ENCODE measurements around the gene TPST1.

- TF ChIP-seq FOSL1 (IDR thresholded peaks at IDR 0.05; ENCODE audit: insufficient read depth, low read depth, low read length) = no peak
- no peak for TF ChIP-seq POLR2A (IDR thresholded peaks at IDR 0.05; ENCODE audit: control extremely low read depth in 1 of 2, low read depth in 2 of 2, low read length in 2 of 2)
- TF ChIP-seq CTCF (IDR thresholded peaks at IDR 0.05; ENCODE audit: control extremely low read depth in 1 of 3, insufficient read depth in 1 of 3, low read depth in 1 of 3, low read length in 3 of 3) = no peak
- TF ChIP-seq BRCA1 (IDR thresholded peaks at IDR 0.05; ENCODE audit: low read depth, low read length) = no peak
- no peak for TF ChIP-seq CBX8 (IDR thresholded peaks at IDR 0.05; ENCODE audit: borderline replicate concordance, low read depth, low read length)
- no peak for TF ChIP-seq EZH2 (IDR thresholded peaks at IDR 0.05; ENCODE audit: low read depth, low read length, severe bottlenecking)
- TF ChIP-seq BACH1 (IDR thresholded peaks at IDR 0.05; ENCODE audit: low read length) = no peak
- TF ChIP-seq ZNF274 (IDR thresholded peaks at IDR 0.05; ENCODE audit: borderline replicate concordance, extremely low read depth, low read length) = no peak
- no peak for TF ChIP-seq NRF1 (IDR thresholded peaks at IDR 0.05; ENCODE audit: low read depth, low read length)
- no peak for TF ChIP-seq SRF (IDR thresholded peaks at IDR 0.05; ENCODE audit: low read depth, low read length)
- TF ChIP-seq POLR2AphosphoS5 (IDR thresholded peaks at IDR 0.05; ENCODE audit: low read depth, low read length) = no peak
These were observed 31.3 kb upstream of the TPST1 start for GRCh38 chr7:66173856-66174255.

Measured in H1 (cell line).